ENCODE measurements around the gene OLFM4.
A peak's percentile ranks its signal among the peaks of the same experiment; 100 is the strongest.

OLFM4 gene

DNA sequence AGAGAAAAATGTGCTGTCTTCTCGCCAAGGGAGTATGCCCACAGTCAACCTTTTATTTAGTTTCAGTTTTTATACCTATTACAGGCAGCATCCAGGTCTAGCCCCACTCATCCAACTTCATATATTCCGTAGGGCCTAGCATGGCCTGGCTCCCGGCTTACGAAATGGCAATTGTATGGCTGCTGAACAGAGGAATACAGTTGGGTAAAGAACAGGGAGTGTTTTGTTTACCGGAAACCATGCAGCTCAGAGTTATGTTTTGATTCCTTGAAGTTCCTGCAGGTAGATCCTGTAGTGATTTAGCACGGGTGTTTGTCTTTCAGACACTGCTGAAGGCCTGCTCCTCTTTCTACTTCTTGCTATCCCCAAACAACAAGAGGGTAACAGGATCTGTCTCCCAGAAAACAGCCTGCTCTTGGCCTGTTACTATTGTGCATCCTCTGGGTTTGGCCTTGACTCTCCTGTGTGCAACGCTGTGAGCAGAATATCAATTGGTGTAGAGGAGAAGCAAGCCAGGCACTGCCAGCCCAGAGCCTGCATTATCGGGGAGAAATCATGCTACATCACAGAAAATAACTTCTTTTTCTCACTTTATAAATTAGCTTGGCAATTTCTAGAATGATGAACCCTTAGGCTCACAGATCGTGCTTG lies 32.4 kb downstream of the OLFM4 start:
- ChIA-PET POLR2A (no interaction called here), CTCF (no interaction called here)
- DNase-seq (ENCODE audit: extremely low spot score), result no peak
- no peak for TF ChIP-seq L3MBTL2 (conservative IDR thresholded peaks at IDR 0.05)
- no peak for TF ChIP-seq SP1 (IDR thresholded peaks at IDR 0.05)
- TF ChIP-seq NFRKB (IDR thresholded peaks at IDR 0.05), result no peak
- TF ChIP-seq CTBP1 (IDR thresholded peaks at IDR 0.05; ENCODE audit: borderline replicate concordance), result no peak

DNA sequence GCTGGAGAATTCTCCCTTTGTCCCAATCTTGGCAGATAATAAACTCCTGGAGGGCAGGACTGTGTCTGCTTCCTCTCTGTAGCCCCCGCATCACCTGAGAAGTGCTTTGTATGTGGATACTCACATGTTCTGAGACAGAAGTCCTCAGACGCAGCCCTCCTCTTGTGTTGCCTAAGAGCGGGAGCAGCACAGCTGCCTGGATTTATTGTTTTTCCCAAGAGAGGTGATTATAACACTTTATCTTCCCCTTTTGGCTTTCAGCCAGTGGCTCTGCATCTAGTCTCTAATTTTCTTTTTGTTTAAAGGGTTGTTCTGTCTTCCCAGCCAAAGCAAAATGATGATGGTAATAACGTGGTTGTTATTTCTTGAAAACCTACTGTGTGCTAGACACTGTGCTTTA lies 36.1 kb downstream of the OLFM4 start:
- DNase-seq (ENCODE audit: extremely low spot score), result peak; percentile 25
- ChIA-PET POLR2A (no interaction called here), CTCF (no interaction called here)
- TF ChIP-seq FOXA1 (IDR thresholded peaks at IDR 0.05) (no peak), TARDBP (IDR thresholded peaks at IDR 0.05) (no peak), NFRKB (IDR thresholded peaks at IDR 0.05) (no peak), PKNOX1 (IDR thresholded peaks at IDR 0.05) (no peak)

- TF ChIP-seq SUZ12 (IDR thresholded peaks at IDR 0.05) (no peak), FOXK2 (IDR thresholded peaks at IDR 0.05) (no peak), TARDBP (IDR thresholded peaks at IDR 0.05) (no peak), LEF1 (IDR thresholded peaks at IDR 0.05; ENCODE audit: borderline replicate concordance) (no peak), FOXM1 (IDR thresholded peaks at IDR 0.05; ENCODE audit: borderline replicate concordance) (no peak)
- POLR2A ChIA-PET, result no interaction called here
- no peak for DNase-seq (ENCODE audit: extremely low spot score)
- CTCF ChIA-PET, result no interaction called here
Measured at GRCh38 chr13:53066411-53066810, 37.8 kb downstream of the OLFM4 start.

DNA sequence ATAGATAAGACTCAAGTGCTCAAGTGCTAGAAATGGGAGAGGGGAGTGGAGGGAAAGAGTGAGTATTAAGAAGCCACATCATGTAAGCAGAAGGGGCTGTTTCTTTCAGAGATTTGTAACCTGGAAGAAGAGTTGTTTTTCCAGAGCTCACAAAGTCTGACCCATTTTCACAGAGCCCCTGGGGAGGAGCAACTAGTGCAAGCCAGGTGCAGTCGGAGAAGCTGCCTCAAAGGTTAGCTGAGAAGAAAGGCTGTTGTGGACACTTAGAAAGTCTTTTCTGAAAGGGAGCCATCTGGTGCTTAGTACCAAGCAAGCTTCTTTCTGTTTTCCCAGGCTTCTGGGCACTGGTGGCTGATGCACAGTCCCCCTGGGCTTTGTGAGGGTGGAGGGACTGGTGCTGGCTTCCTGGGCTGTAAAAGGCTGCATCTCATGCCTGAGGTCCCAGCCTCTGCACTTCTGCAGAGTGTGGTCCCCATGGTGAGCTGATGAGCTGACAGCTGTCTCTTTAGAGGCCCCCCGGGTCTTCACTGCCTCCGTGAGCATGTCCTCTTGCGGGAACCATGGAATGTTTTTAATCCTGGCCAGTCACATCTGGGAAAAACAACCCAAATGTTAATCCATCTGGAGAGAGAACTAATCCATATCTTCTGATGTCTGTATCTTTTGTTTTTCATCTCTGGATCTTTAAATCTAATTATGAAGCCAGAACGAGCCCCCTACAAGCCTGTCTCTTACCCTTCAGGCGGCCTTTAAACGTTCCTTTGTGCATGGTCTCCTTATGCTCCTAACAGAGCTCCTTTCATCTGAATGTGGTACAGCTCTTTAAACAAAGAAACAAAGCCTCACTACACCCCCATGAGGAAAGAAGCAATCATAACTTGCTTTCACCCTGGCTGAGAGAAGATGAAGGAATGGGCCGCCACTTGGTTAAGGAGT lies 40.2 kb downstream of the OLFM4 start:
- POLR2A ChIA-PET, result no interaction called here
- no peak for TF ChIP-seq SUZ12 (IDR thresholded peaks at IDR 0.05)
- DNase-seq (ENCODE audit: extremely low spot score), result no peak
- CTCF ChIA-PET, result interaction anchor here (0.6 kb wide), 1 partner anchor 404 kb away, joined by 3 read pairs; no protein-coding TSS in a partner anchor

DNA sequence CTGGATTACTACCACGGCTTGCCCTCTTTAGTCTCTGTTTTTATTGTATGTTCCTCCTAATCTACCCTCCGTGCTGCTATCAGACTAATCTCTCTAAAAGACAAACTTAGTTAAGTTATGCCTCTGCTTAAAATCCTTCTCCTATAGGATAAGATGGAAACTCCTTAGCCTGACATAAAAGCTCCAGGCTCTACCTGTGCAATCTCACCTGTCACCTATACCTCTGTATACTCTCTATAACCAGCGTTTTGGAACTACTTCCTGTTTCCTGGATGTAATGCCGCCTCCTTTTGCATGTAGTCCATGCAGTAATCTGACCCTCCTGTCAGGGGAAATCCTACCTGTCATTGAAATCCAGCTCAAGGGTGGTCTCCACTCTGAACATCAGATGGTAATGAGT lies 41.2 kb downstream of the OLFM4 start:
- CTCF ChIA-PET, result no interaction called here
- no peak for DNase-seq (ENCODE audit: extremely low spot score)
- no peak for TF ChIP-seq FOXK2 (IDR thresholded peaks at IDR 0.05)
- TF ChIP-seq SP1 (IDR thresholded peaks at IDR 0.05), result no peak
- no peak for TF ChIP-seq BHLHE40 (IDR thresholded peaks at IDR 0.05; ENCODE audit: borderline replicate concordance)
- no peak for TF ChIP-seq CTBP1 (IDR thresholded peaks at IDR 0.05; ENCODE audit: borderline replicate concordance)
- no peak for TF ChIP-seq LEF1 (IDR thresholded peaks at IDR 0.05; ENCODE audit: borderline replicate concordance)
- TF ChIP-seq FOXM1 (IDR thresholded peaks at IDR 0.05; ENCODE audit: borderline replicate concordance), result no peak
- TF ChIP-seq ZNF384 (IDR thresholded peaks at IDR 0.05), result no peak
- TF ChIP-seq ELF4 (IDR thresholded peaks at IDR 0.05), result no peak
- TF ChIP-seq SUZ12 (IDR thresholded peaks at IDR 0.05), result no peak
- TF ChIP-seq PKNOX1 (IDR thresholded peaks at IDR 0.05), result no peak
- TF ChIP-seq NFRKB (IDR thresholded peaks at IDR 0.05), result no peak
- TF ChIP-seq L3MBTL2 (conservative IDR thresholded peaks at IDR 0.05), result no peak
- no peak for TF ChIP-seq FOXA1 (IDR thresholded peaks at IDR 0.05)
- POLR2A ChIA-PET, result no interaction called here

DNA sequence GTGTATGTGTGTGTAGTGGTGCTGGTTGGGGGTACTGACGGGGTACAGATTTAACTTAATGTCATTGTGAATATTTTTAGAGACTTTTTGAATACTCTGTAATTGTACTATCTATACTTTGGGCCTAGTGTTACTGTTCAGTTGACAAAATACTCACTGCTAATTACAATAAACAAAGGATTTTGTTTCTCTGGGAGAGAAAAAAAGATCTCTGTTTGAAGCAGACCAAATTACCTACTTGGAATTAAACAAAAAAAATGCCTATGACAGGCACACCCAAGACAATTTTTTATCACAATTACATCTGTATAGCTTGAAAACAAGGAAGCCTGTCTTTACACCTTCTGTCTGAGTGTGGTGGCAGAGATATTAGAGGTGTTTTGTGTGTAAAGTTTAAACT lies 45.1 kb downstream of the OLFM4 start:
- ChIA-PET POLR2A (no interaction called here), CTCF (no interaction called here)
- no peak for TF ChIP-seq CTBP1 (IDR thresholded peaks at IDR 0.05; ENCODE audit: borderline replicate concordance)
- TF ChIP-seq ZNF384 (IDR thresholded peaks at IDR 0.05), result no peak
- no peak for TF ChIP-seq ARNT (IDR thresholded peaks at IDR 0.05)
- no peak for TF ChIP-seq PKNOX1 (IDR thresholded peaks at IDR 0.05)
- no peak for TF ChIP-seq HDGF (IDR thresholded peaks at IDR 0.05; ENCODE audit: borderline replicate concordance)
- TF ChIP-seq SUZ12 (IDR thresholded peaks at IDR 0.05), result no peak
- TF ChIP-seq FOXK2 (IDR thresholded peaks at IDR 0.05), result no peak
- TF ChIP-seq FOXM1 (IDR thresholded peaks at IDR 0.05; ENCODE audit: borderline replicate concordance), result no peak
- no peak for TF ChIP-seq ELF4 (IDR thresholded peaks at IDR 0.05)
- TF ChIP-seq SP1 (IDR thresholded peaks at IDR 0.05), result no peak
- no peak for TF ChIP-seq FOXA1 (IDR thresholded peaks at IDR 0.05)
- TF ChIP-seq L3MBTL2 (conservative IDR thresholded peaks at IDR 0.05), result no peak
- no peak for TF ChIP-seq LEF1 (IDR thresholded peaks at IDR 0.05; ENCODE audit: borderline replicate concordance)
- no peak for TF ChIP-seq TARDBP (IDR thresholded peaks at IDR 0.05)
- no peak for TF ChIP-seq BHLHE40 (IDR thresholded peaks at IDR 0.05; ENCODE audit: borderline replicate concordance)
- no peak for TF ChIP-seq NFRKB (IDR thresholded peaks at IDR 0.05)
- DNase-seq (ENCODE audit: extremely low spot score), result no peak

- POLR2A ChIA-PET, result no interaction called here
- DNase-seq (ENCODE audit: extremely low spot score), result no peak
- TF ChIP-seq HDGF (IDR thresholded peaks at IDR 0.05; ENCODE audit: borderline replicate concordance), result no peak
- TF ChIP-seq FOXK2 (IDR thresholded peaks at IDR 0.05), result no peak
- no peak for TF ChIP-seq FOXM1 (IDR thresholded peaks at IDR 0.05; ENCODE audit: borderline replicate concordance)
- no peak for TF ChIP-seq CTBP1 (IDR thresholded peaks at IDR 0.05; ENCODE audit: borderline replicate concordance)
- CTCF ChIA-PET, result no interaction called here
Measured at GRCh38 chr13:53074114-53074513, 45.5 kb downstream of the OLFM4 start.

Data from HEK293T (cell line).